HEK293 (cell line): Measurements from ENCODE around the gene PARD3B.

Source experiments
- CTCF ChIA-PET: fragments of 350-600 bp; formaldehyde crosslinking; extraction: SDS; loops from one replicate; lab custom pipeline; 2021; ENCODE audit warnings: antibody characterized with exemption; lab: Yijun Ruan, JAX
- POLR2A ChIA-PET: fragments of 300-600 bp; formaldehyde crosslinking; extraction: SDS; loops from one replicate; lab custom pipeline; 2020; ENCODE audit warnings: antibody characterized with exemption, inconsistent platforms; lab: Yijun Ruan, JAX
- H3K27ac ChIP-seq: fragments of 200-500 bp; sonication (Bioruptor generic); 2 replicates; pipeline ENCODE4 v1.5.1; 2014; ENCODE audit warnings: low read depth, low read length, control low read depth, inconsistent platforms; ENCODE audit errors: extremely low read depth
- H3K36me3 ChIP-seq, 2 experiments: fragments of 200-500 bp in 1 of 2; sonication (Bioruptor generic) in 1 of 2; 1 replicate in 1 of 2; 2 replicates in 1 of 2; pipeline ENCODE4 v1.5.1; 2014 to 2017; ENCODE audit warnings: inconsistent platforms in 2 of 2, low read length in 2 of 2; ENCODE audit not compliant: control insufficient read depth in 2 of 2, insufficient read depth in 1 of 2
- H3K4me1 ChIP-seq: fragments of 200-500 bp; sonication (Bioruptor generic); 2 replicates; pipeline ENCODE4 v1.5.1; 2014; ENCODE audit warnings: mild to moderate bottlenecking, low read length, inconsistent platforms; ENCODE audit not compliant: control insufficient read depth, insufficient read depth
- H3K4me3 ChIP-seq: 2 replicates; pipeline ENCODE4 v1.5.1; 2011; ENCODE audit warnings: low read depth, mild to moderate bottlenecking, control low read depth, low read length, moderate library complexity
- H3K9me3 ChIP-seq: fragments of 200-500 bp; sonication (Bioruptor generic); 2 replicates; pipeline ENCODE4 v1.5.1; 2014; ENCODE audit warnings: low read depth, low read length, inconsistent platforms; ENCODE audit not compliant: control insufficient read depth, insufficient read depth
- AEBP2 ChIP-seq: fragments of 450-650 bp; formaldehyde crosslinking; IDR thresholded peaks from 2 replicates; pipeline ENCODE4 v1.5.1; 2016; ENCODE audit warnings: missing biosample characterization, missing genetic modification characterization, borderline replicate concordance
- IKZF3 ChIP-seq: fragments of 450-650 bp; IDR thresholded peaks from 2 replicates; pipeline ENCODE4 v1.5.0; 2018; ENCODE audit warnings: missing biosample characterization, mild to moderate bottlenecking, missing genetic modification characterization, moderate library complexity
- PRDM10 ChIP-seq: fragments of 450-650 bp; formaldehyde crosslinking; IDR thresholded peaks from 2 replicates; pipeline ENCODE4 v1.5.1; 2016; ENCODE audit warnings: missing biosample characterization, missing genetic modification characterization
- PRDM6 ChIP-seq: fragments of 450-650 bp; formaldehyde crosslinking; IDR thresholded peaks from 2 replicates; pipeline ENCODE4 v1.5.1; 2017; ENCODE audit warnings: missing biosample characterization, missing genetic modification characterization
- ZBTB44 ChIP-seq: fragments of 450-650 bp; IDR thresholded peaks from 2 replicates; pipeline ENCODE4 v1.5.1; 2018; ENCODE audit warnings: missing biosample characterization, mild to moderate bottlenecking, missing genetic modification characterization
- ZFP3 ChIP-seq: fragments of 450-650 bp; formaldehyde crosslinking; IDR thresholded peaks from 2 replicates; pipeline ENCODE4 v1.5.1; 2016; ENCODE audit warnings: low read depth, missing biosample characterization, missing genetic modification characterization
- ZFP69B ChIP-seq: fragments of 450-650 bp; formaldehyde crosslinking; IDR thresholded peaks from 2 replicates; pipeline ENCODE4 v1.5.1; 2016; ENCODE audit warnings: missing biosample characterization, missing genetic modification characterization
- ZNF280C ChIP-seq: fragments of 450-650 bp; formaldehyde crosslinking; IDR thresholded peaks from 2 replicates; pipeline ENCODE4 v1.5.1; 2016; ENCODE audit warnings: missing biosample characterization, missing genetic modification characterization
- ZNF341 ChIP-seq: fragments of 450-650 bp; formaldehyde crosslinking; IDR thresholded peaks from 2 replicates; pipeline ENCODE4; 2016; ENCODE audit warnings: low read depth, missing biosample characterization, missing genetic modification characterization
- ZNF391 ChIP-seq: fragments of 450-650 bp; formaldehyde crosslinking; IDR thresholded peaks from 2 replicates; pipeline ENCODE4 v1.5.1; 2016; ENCODE audit warnings: low read depth, missing biosample characterization, missing genetic modification characterization, borderline replicate concordance
- ZNF449 ChIP-seq: fragments of 450-650 bp; formaldehyde crosslinking; IDR thresholded peaks from 2 replicates; pipeline ENCODE4 v1.5.1; 2017; ENCODE audit warnings: missing biosample characterization, mild to moderate bottlenecking, missing genetic modification characterization, moderate library complexity
- ZNF549 ChIP-seq: fragments of 450-650 bp; IDR thresholded peaks from 2 replicates; pipeline ENCODE4 v1.5.1; 2018; ENCODE audit warnings: missing biosample characterization, missing genetic modification characterization, mild to moderate bottlenecking, inconsistent platforms, moderate library complexity
- ZNF621 ChIP-seq: fragments of 450-650 bp; formaldehyde crosslinking; IDR thresholded peaks from 2 replicates; pipeline ENCODE4 v1.5.1; 2017; ENCODE audit warnings: missing biosample characterization, missing genetic modification characterization
- ZNF677 ChIP-seq: fragments of 450-650 bp; IDR thresholded peaks from 2 replicates; pipeline ENCODE4 v1.5.0; 2018; ENCODE audit warnings: missing biosample characterization, mild to moderate bottlenecking, missing genetic modification characterization, moderate library complexity
- ZNF791 ChIP-seq: fragments of 450-650 bp; formaldehyde crosslinking; IDR thresholded peaks from 2 replicates; pipeline ENCODE4 v1.5.1; 2016; ENCODE audit warnings: missing biosample characterization, missing genetic modification characterization

Gene PARD3B

DNA sequence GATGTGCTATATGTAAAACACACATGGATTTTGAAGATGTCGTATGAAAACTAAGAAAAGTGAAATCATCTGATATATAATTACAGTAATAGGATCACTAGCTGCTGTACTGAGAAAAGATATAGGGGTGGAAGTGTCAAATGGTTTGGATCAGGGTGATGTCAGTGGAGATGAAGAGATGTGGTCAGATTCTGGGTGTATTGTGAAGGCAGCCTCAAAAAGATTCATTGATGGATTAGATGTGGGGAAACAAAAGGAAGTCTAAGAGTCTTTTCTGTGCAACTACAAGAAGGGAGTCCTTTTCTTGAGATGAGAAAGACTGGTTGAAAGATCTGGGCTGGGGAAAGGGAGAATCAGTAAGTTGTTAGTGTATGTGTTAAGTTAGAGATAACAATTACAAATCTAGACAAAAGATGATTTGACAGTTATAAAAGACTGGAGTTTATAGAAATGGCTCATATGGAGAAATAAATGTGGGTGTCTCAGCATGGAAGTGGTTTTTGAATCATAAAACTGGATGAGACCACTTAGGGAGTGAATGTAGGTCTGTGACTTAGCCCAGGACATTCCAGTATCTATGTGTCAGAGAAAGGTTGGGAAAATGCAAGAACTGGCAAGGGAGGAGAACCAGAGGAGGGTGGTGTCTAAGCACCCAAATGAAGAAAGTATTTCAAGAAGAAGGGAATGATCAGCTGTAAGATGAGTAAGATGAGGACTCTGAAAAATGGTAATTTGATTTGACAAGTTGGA lies 347.4 kb downstream of the PARD3B start:
- H3K9me3 ChIP-seq, result no peaks in the 10 kb centered on the region
- H3K36me3 ChIP-seq, result no peaks in the 10 kb centered on the region
- POLR2A ChIA-PET, result no interaction called here
- no peak for TF ChIP-seq ZNF549 (tag by site-specific recombination)
- TF ChIP-seq ZNF449 (tag by site-specific recombination), result no peak
- no peak for TF ChIP-seq IKZF3
- TF ChIP-seq ZNF791 (tag by site-specific recombination), result no peak
- no peak for TF ChIP-seq AEBP2 (tag by site-specific recombination)
- TF ChIP-seq ZNF280C (tag by site-specific recombination), result no peak
- no peak for TF ChIP-seq PRDM6 (tag by site-specific recombination)
- TF ChIP-seq ZFP69B (tag by site-specific recombination), result no peak
- TF ChIP-seq ZBTB44 (tag by site-specific recombination), result no peak
- no peak for TF ChIP-seq ZFP3 (tag by site-specific recombination)
- TF ChIP-seq PRDM10, result no peak
- no peak for TF ChIP-seq ZNF621
- no peak for TF ChIP-seq ZNF341 (tag by site-specific recombination)
- no peak for TF ChIP-seq ZNF391 (tag by site-specific recombination)
- TF ChIP-seq ZNF677 (tag by site-specific recombination), result no peak
- 0 out of 2 replicates have a peak, but pooled peaks cover 3% of the 10 kb centered on the region for H3K4me1 ChIP-seq
- CTCF ChIA-PET, result interaction anchor here (0.6 kb wide), 2 partner anchors 16 to 715 kb away, joined by 3 read pairs; no protein-coding TSS in a partner anchor
- no peak overlapping the region for H3K4me3 ChIP-seq
- no peak overlapping the region for H3K27ac ChIP-seq
